H9 (cell line): ENCODE results near the gene ABHD12. TPM values are rescaled to one million over a fixed set of nuclear protein-coding genes. Genes with fewer than 3 reads are reported as not detected.

Experiments used
- DNase-seq: peaks from one replicate; pipeline ENCODE4 v3.0.0-alpha.2; 2017
- H2AFZ ChIP-seq: one replicate; pipeline ENCODE4 v1.6.1; 2013; ENCODE audit warnings: mild to moderate bottlenecking, low read length, control low read depth, moderate library complexity
- H2AK5ac ChIP-seq: 2 replicates; pipeline ENCODE4 v1.6.1; 2013; ENCODE audit warnings: low read length, control low read depth, mixed read lengths; ENCODE audit not compliant: insufficient read length
- H2BK120ac ChIP-seq: one replicate; pipeline ENCODE4 v1.6.1; 2013; ENCODE audit warnings: low read depth, mild to moderate bottlenecking, low read length, control low read depth, inconsistent platforms; ENCODE audit not compliant: poor library complexity, severe bottlenecking
- H2BK12ac ChIP-seq: 2 replicates; pipeline ENCODE4 v1.6.1; 2013; ENCODE audit warnings: low read length, control low read depth, mixed read lengths, low read depth; ENCODE audit not compliant: insufficient read length
- H2BK15ac ChIP-seq: 2 replicates; pipeline ENCODE4 v1.6.1; 2013; ENCODE audit warnings: low read depth, low read length, control low read depth
- H2BK20ac ChIP-seq: one replicate; pipeline ENCODE4 v1.6.1; 2013; ENCODE audit warnings: low read depth, mild to moderate bottlenecking, low read length, control low read depth, inconsistent platforms; ENCODE audit not compliant: poor library complexity, severe bottlenecking
- H2BK5ac ChIP-seq: 2 replicates; pipeline ENCODE4 v1.6.1; 2013; ENCODE audit warnings: low read length, control low read depth, mixed read lengths; ENCODE audit not compliant: insufficient read length
- H3K14ac ChIP-seq: 2 replicates; pipeline ENCODE4 v1.6.1; 2013; ENCODE audit warnings: low read length, control low read depth; ENCODE audit not compliant: insufficient read depth
- H3K18ac ChIP-seq: 2 replicates; pipeline ENCODE4 v1.6.1; 2013; ENCODE audit warnings: low read depth, mild to moderate bottlenecking, mixed read lengths, low read length, control low read depth; ENCODE audit not compliant: insufficient read length
- H3K23ac ChIP-seq: 2 replicates; pipeline ENCODE4 v1.6.1; 2013; ENCODE audit warnings: low read length, control low read depth, mixed read lengths, low read depth; ENCODE audit not compliant: insufficient read length
- H3K23me2 ChIP-seq: 2 replicates; pipeline ENCODE4 v1.6.1; 2013; ENCODE audit warnings: low read depth, mild to moderate bottlenecking, mixed read lengths, low read length, control low read depth; ENCODE audit not compliant: insufficient read length, poor library complexity, severe bottlenecking
- H3K27ac ChIP-seq: 2 replicates; pipeline ENCODE4 v1.5.1; 2013; ENCODE audit warnings: low read length, control low read depth, mixed read lengths, low read depth; ENCODE audit not compliant: insufficient read length
- H3K27me3 ChIP-seq: 2 replicates; pipeline ENCODE4 v1.6.1; 2013; ENCODE audit warnings: low read length, control low read depth, inconsistent platforms; ENCODE audit not compliant: insufficient read depth
- H3K4ac ChIP-seq: 2 replicates; pipeline ENCODE4 v1.6.1; 2013; ENCODE audit warnings: low read depth, mild to moderate bottlenecking, control low read depth, inconsistent platforms, low read length, moderate library complexity
- H3K4me1 ChIP-seq: 2 replicates; pipeline ENCODE4 v1.6.1; 2013; ENCODE audit warnings: low read length, control low read depth, inconsistent platforms; ENCODE audit not compliant: insufficient read depth
- H3K4me2 ChIP-seq: 2 replicates; pipeline ENCODE4 v1.6.1; 2013; ENCODE audit warnings: low read length, control low read depth, mixed read lengths; ENCODE audit not compliant: insufficient read length, insufficient read depth
- H3K56ac ChIP-seq: 2 replicates; pipeline ENCODE4 v1.6.1; 2013; ENCODE audit warnings: low read depth, mild to moderate bottlenecking, mixed read lengths, low read length, control low read depth; ENCODE audit not compliant: insufficient read length
- H3K79me1 ChIP-seq: 2 replicates; pipeline ENCODE4 v1.6.1; 2013; ENCODE audit warnings: low read depth, mild to moderate bottlenecking, moderate library complexity, low read length, control low read depth, inconsistent platforms; ENCODE audit not compliant: insufficient read depth, poor library complexity, severe bottlenecking
- H3K79me2 ChIP-seq: 2 replicates; pipeline ENCODE4 v1.6.1; 2013; ENCODE audit warnings: low read length, control low read depth, inconsistent platforms; ENCODE audit not compliant: insufficient read depth
- H3K9ac ChIP-seq: 2 replicates; pipeline ENCODE4 v1.6.1; 2013; ENCODE audit warnings: low read length, control low read depth, mixed read lengths; ENCODE audit not compliant: insufficient read length; ENCODE audit errors: extremely low read depth
- H3K9me3 ChIP-seq: one replicate; pipeline ENCODE4 v1.6.1; 2013; ENCODE audit warnings: low read depth, low read length, inconsistent platforms; ENCODE audit not compliant: control insufficient read depth
- H3T11ph ChIP-seq: one replicate; pipeline ENCODE4 v1.6.1; 2013; ENCODE audit warnings: mild to moderate bottlenecking, low read length, control low read depth, inconsistent platforms
- H4K20me1 ChIP-seq: one replicate; pipeline ENCODE4 v1.6.1; 2013; ENCODE audit not compliant: control insufficient read depth, insufficient read length, insufficient read depth
- H4K5ac ChIP-seq: 2 replicates; pipeline ENCODE4 v1.6.1; 2013; ENCODE audit warnings: low read depth, mild to moderate bottlenecking, mixed read lengths, low read length, control low read depth; ENCODE audit not compliant: insufficient read length
- H4K8ac ChIP-seq: replicated peaks from 2 replicates; pipeline ENCODE4 v1.6.1; 2013; ENCODE audit warnings: low read length, control low read depth, mixed read lengths, low read depth; ENCODE audit not compliant: insufficient read length
- H4K91ac ChIP-seq: 2 replicates; pipeline ENCODE4 v1.6.1; 2013; ENCODE audit warnings: low read depth, mild to moderate bottlenecking, moderate library complexity, mixed read lengths, low read length, control low read depth; ENCODE audit not compliant: insufficient read length
- H3K27ac Mint-ChIP-seq, 3 experiments: 2 replicates in 2 of 3; 3 replicates in 1 of 3; pipeline ENCODE4 v1.8.0; 2020 to 2021; ENCODE audit warnings: mixed read lengths in 3 of 3, mild to moderate bottlenecking in 1 of 3, moderate library complexity in 1 of 3
- H3K27me3 Mint-ChIP-seq: 2 replicates; pipeline ENCODE4 v1.8.0; 2021; ENCODE audit warnings: low read depth, mild to moderate bottlenecking, moderate library complexity, mixed read lengths
- H3K36me3 Mint-ChIP-seq, 3 experiments: 2 replicates in 2 of 3; 3 replicates in 1 of 3; pipeline ENCODE4 v1.8.0; 2020 to 2021; ENCODE audit warnings: low read depth in 3 of 3, mixed read lengths in 3 of 3; ENCODE audit not compliant: insufficient read depth in 1 of 3
- H3K4me1 Mint-ChIP-seq, 2 experiments: 2 replicates each; pipeline ENCODE4 v1.8.0; 2020; ENCODE audit warnings: mixed read lengths in 2 of 2
- H3K4me3 Mint-ChIP-seq, 2 experiments: 2 replicates in 1 of 2; 3 replicates in 1 of 2; pipeline ENCODE4 v1.8.0; 2020 to 2021; ENCODE audit warnings: mild to moderate bottlenecking in 2 of 2, mixed read lengths in 2 of 2, moderate library complexity in 1 of 2
- H3K9me3 Mint-ChIP-seq, 2 experiments: 2 replicates in 1 of 2; 3 replicates in 1 of 2; pipeline ENCODE4 v1.8.0; 2020; ENCODE audit warnings: mild to moderate bottlenecking in 2 of 2, mixed read lengths in 2 of 2, moderate library complexity in 1 of 2
- WGBS: extraction: QIAGEN DNeasy Blood & Tissue Kit; methylation state at CpG from one replicate; pipeline ENCODE4 v1.1.7; 2013; ENCODE audit warnings: missing lambda C conversion rate, low lambda C conversion rate, mixed read lengths; ENCODE audit not compliant: insufficient read length; ENCODE audit errors: extremely low coverage; 5-methylcytosine and 5-hydroxymethylcytosine counted together
- total RNA-seq: library from RNA; stranded (reverse); gene quantifications from 2 replicates; pipeline ENCODE4 v1.2.1, GENCODE V29; 2021
- TF ChIP-seq, protein P1 (sequence below): fragments of 200-600 bp; sonication (generic); conservative IDR thresholded peaks from 3 replicates; pipeline ENCODE4 v1.8.0; 2021; ENCODE audit warnings: antibody characterized with exemption, mild to moderate bottlenecking

Gene ABHD12
- total RNA-seq, 1 experiment from 2014 or later: 54.4 TPM

GRCh38 chr20:25346349-25346748 lies 44.3 kb downstream of the ABHD12 start:
- Histone ChIP-seq H4K8ac (no peak overlapping the region), H3T11ph (no peak overlapping the region), H3K23me2 (no peaks in the 10 kb centered on the region), H3K9ac (no peak overlapping the region), H3K4ac (no peak overlapping the region), H3K79me1 (no peaks in the 10 kb centered on the region), H2BK20ac (no peak overlapping the region), H3K18ac (no peak overlapping the region), H3K14ac (no peak overlapping the region), H4K5ac (no peak overlapping the region), H3K23ac (no peak overlapping the region), H4K20me1 (no peaks in the 10 kb centered on the region), H3K27me3 (no peaks in the 10 kb centered on the region), H3K79me2 (peaks cover 3% of the 10 kb centered on the region; the same call in 1 of the 2 replicates), H4K91ac (no peak overlapping the region), H2BK12ac (no peak overlapping the region), H2AFZ (no peak overlapping the region), H3K4me1 (no peaks in the 10 kb centered on the region; the same call in 1 of the 2 replicates), H3K4me2 (no peak overlapping the region), H2AK5ac (no peak overlapping the region), H3K27ac (no peak overlapping the region), H2BK15ac (no peak overlapping the region), H2BK120ac (no peak overlapping the region), H3K56ac (no peak overlapping the region), H3K9me3 (no peaks in the 10 kb centered on the region), H2BK5ac (no peak overlapping the region)
- TF ChIP-seq, protein P1, sequence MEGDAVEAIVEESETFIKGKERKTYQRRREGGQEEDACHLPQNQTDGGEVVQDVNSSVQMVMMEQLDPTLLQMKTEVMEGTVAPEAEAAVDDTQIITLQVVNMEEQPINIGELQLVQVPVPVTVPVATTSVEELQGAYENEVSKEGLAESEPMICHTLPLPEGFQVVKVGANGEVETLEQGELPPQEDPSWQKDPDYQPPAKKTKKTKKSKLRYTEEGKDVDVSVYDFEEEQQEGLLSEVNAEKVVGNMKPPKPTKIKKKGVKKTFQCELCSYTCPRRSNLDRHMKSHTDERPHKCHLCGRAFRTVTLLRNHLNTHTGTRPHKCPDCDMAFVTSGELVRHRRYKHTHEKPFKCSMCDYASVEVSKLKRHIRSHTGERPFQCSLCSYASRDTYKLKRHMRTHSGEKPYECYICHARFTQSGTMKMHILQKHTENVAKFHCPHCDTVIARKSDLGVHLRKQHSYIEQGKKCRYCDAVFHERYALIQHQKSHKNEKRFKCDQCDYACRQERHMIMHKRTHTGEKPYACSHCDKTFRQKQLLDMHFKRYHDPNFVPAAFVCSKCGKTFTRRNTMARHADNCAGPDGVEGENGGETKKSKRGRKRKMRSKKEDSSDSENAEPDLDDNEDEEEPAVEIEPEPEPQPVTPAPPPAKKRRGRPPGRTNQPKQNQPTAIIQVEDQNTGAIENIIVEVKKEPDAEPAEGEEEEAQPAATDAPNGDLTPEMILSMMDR: no peak
- no peaks in the 10 kb centered on the region for H3K27me3 Mint-ChIP-seq
- H3K4me3 Mint-ChIP-seq: no peak overlapping the region
- no CpG with 5 or more reads among the region's 6 CpGs for WGBS
- H3K27ac Mint-ChIP-seq: no peak overlapping the region; a peak in 1 of 7 replicates
- H3K9me3 Mint-ChIP-seq: peaks cover 0 to 6% of the 10 kb centered on the region in 2 experiments; a peak in 2 of 5 replicates
- peaks cover 2 to 17% (median 17%) of the 10 kb centered on the region in 3 experiments; a peak in 5 of 7 replicates for H3K36me3 Mint-ChIP-seq
- DNase-seq: no peak
- H3K4me1 Mint-ChIP-seq: peaks cover 7 to 9% of the 10 kb centered on the region in 2 experiments
